ENCODE data around the gene C3orf33.

The C3orf33 gene

DNA sequence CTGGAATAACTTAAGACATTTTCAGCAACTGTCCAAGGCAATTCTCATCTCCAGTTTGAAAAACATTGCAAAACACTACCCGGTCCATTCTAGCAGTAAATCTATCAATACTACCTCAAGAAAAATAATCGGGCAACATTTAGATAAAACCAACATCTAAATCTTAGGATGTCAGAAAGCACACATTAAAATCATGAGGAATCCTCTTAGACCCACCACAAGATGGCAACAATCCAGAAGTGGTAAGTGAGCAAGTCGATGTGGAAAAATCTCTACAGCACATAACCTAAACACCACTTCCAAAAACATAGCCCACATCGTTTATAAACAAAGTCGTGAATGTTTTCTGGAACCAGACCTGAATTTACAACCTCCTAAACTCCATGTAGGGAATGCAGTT, 66.9 kb downstream of the C3orf33 start:
- DNase-seq: no peak

DNA sequence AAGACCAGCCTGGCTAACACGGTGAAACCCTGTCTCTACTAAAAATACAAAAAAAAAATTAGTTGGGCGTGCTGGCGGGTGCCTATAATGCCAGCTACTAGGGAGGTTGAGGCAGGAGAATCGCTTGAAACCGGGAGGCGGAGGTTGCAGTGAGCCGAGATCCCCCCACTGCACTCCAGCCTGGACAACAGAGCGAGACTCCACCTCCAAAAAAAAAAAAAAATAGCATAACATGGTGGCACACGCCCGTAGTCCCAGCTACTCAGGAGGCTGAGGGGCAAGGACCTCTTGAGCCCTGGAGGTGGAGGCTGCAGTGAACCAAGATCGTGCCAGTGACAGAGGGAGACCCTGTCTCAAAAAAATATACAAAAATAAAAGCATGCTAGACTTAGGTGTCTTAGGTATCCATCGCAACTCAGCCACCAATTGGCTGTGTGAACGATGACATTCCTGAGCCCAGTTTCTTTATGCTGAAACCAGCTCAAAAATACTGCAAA, 67.5 kb downstream of the C3orf33 start:
- DNase-seq: no peak

DNA sequence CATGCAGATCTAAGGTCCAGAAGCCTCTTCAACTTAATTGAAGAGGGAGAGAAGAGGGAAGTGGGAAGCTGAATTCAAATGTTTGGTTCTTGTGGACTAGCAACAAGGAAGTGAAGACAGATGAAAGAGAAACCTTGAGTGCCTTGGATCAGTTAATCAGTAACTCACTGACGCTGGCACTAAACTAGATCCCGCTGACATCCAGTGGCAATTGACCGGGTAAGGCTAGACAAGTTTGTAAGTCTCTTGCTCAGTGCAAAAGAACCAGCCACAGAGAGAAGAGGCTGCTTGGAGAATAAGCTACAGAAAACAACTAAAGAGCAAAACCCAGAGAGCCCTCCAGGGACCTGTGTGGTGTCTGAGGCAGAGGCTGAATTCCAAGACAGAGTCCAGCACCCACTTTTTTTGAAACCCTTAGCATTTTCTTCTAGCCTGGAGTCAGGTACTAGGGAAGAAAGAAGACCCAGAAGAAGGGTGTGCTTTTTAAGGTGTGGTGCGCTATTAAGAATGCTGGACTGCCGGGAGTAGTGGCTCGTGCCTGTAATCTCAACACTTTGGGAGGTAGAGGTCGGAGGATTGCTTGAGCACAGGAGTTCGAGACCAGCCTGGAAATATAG, 68.1 kb downstream of the C3orf33 start:
- DNase-seq: no peak

DNA sequence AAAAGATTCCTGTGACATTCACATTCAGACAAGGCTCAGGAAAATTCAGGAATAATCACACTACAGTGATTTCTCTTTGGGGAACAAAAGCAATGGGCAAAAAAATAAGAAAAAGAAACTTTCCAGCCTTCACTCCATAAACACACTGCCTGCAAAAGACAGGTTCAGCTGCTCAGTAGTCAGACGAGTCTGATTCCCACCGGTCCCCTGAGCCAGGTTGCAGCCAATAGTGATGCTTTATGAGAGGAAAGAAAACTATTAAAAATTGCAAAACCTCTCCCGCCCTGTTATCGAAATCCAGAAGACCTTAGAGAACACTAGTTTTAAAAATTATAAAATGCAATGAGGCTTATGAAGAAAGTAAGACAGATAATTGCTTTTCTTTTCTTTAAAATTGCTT, 69.7 kb downstream of the C3orf33 start:
- DNase-seq: no peak

DNA sequence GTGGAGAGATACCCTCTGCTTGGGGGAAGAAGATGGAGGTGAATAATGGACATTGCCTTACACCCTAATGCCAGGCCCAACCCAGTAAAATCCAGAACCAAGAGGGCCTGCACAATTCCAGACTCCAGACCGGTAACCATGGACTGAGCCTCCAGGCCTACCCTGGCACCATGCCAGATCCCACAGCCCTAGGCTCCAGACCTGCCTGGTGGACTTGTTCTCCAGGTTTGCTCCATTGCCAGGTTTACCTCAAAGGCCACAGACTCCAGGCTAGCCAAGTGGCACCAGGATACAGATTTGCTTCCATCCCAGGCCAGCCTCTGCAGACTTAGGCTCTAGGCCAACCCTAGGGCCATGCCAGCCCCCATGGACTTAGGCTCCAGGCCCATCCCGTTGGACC, 75.2 kb downstream of the C3orf33 start:
- no peak for DNase-seq

DNA sequence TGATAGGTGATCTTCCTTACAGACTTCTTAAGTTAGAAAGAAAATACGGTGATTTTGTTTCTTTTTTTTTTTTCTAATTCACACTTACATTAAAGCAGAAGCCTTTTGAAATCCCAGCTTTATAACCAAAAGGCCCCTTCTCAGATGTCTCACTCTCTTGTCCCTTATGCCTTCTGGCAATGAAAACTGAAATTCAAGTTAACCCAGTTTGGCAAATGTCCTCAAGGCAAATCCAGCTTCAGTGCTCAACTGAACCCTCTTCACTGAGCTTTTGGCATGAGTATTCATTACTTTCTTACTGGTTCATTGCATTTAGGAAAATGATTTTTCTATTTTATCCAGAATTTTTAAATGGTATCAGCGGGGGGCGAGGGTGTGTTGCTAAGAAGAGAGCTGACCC, 78.2 kb downstream of the C3orf33 start:
- no peak for DNase-seq

DNA sequence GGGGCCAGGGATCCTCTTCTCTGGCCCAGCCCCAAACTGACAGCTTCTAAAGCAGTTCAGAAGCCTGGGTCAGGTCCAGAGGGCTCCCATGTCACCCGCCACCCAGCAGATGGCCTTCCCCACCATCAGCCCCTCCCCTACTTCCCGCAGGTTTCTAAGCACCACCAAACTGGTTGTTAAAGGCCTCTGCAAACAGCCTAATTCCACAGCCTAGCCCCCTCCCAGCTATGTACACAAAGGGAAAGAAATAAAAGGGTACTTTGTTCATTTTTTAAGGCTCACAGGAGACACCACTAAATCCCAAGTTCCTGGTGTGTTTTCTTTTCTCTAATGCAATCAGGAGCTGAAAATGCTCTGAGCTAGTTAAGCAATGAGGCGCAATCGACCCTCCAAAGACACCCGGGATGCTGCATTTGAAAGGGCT, 91.8 kb downstream of the C3orf33 start:
- DNase-seq: no peak
